Stimulated activated CD4-positive, alpha-beta T cell treated with anti-CD3 and anti-CD28 coated beads, TNF-alpha, amount 100 ng/mL, for 48 hours (primary cell): Measurements from ENCODE around the gene TCEAL8.
"Not testable (repeated sequence)": the region's sequence is repeated elsewhere in the genome, so short reads cannot be mapped to it uniquely, and the experiment has no call there.

Experiments used
- DNase-seq, 3 donors: peaks; one replicate each; pipeline ENCODE4 v3.0.0-alpha.2; 2020; ENCODE audit warnings: low read depth in 3 of 3

Gene TCEAL8

GRCh38 chrX:103254921-103255493, at the start of gene TCEAL8:
TSS of gene TCEAL8 (minus strand) at chrX:103255155. CDS start at chrX:103253979, 1,176 bp downstream.
- DNase-seq: peak; percentile 19 to 44 (median 44)

GRCh38 chrX:103304705-103305104, 49.8 kb upstream of the TCEAL8 start:
- no peak for DNase-seq

GRCh38 chrX:103293118-103293517, 38.2 kb upstream of the TCEAL8 start:
- no peak for DNase-seq

GRCh38 chrX:103279624-103280023, 24.7 kb upstream of the TCEAL8 start:
- DNase-seq: no peak

GRCh38 chrX:103276581-103277002, 21.6 kb upstream of the TCEAL8 start, which contains the start of gene TCEAL5:
TSS of gene TCEAL5 (minus strand) at chrX:103276750. CDS start at chrX:103274563, 2,187 bp downstream.
- no peak for DNase-seq

- DNase-seq: no peak
These were observed 21.1 kb upstream of the TCEAL8 start for GRCh38 chrX:103275947-103276567.

GRCh38 chrX:103274284-103274683, 19.3 kb upstream of the TCEAL8 start:
- no peak for DNase-seq

GRCh38 chrX:103258275-103258674, 3.3 kb upstream of the TCEAL8 start:
- no peak for DNase-seq

- DNase-seq: no peak
These were observed 1.7 kb upstream of the TCEAL8 start for GRCh38 chrX:103256651-103257050.

GRCh38 chrX:103254171-103254824, 657 bp downstream of the TCEAL8 start:
- peak in 1 of 3 donors; percentile 22 for DNase-seq

GRCh38 chrX:103253608-103254007, 1.3 kb downstream of the TCEAL8 start:
- DNase-seq: no peak

GRCh38 chrX:103250977-103251376, 4.0 kb downstream of the TCEAL8 start:
- no peak for DNase-seq

GRCh38 chrX:103249805-103250204, 5.2 kb downstream of the TCEAL8 start:
- DNase-seq: no peak

GRCh38 chrX:103248553-103248952, 6.4 kb downstream of the TCEAL8 start:
- no peak for DNase-seq

- DNase-seq: no peak
These were observed 14.8 kb downstream of the TCEAL8 start for GRCh38 chrX:103240155-103240554.

GRCh38 chrX:103236296-103236695, 18.7 kb downstream of the TCEAL8 start:
- DNase-seq: no peak

- not testable (repeated sequence) for DNase-seq
These were observed 19.3 kb downstream of the TCEAL8 start for GRCh38 chrX:103235608-103236007.

- DNase-seq: no peak
These were observed 20.1 kb downstream of the TCEAL8 start for GRCh38 chrX:103234869-103235268.

- no peak for DNase-seq
These were observed 21.7 kb downstream of the TCEAL8 start for GRCh38 chrX:103233263-103233662.

GRCh38 chrX:103225918-103226317, 29.0 kb downstream of the TCEAL8 start:
- not testable (repeated sequence) for DNase-seq

GRCh38 chrX:103220511-103221323, 34.2 kb downstream of the TCEAL8 start:
- DNase-seq: no peak

GRCh38 chrX:103215425-103215991, 39.4 kb downstream of the TCEAL8 start:
- peak in 1 of 3 donors; percentile 8 for DNase-seq
